HG03442 (cell line): ENCODE results near the gene CYREN.

Source experiments
- ATAC-seq: cut with Tn5 transposase; IDR thresholded peaks from one replicate; pipeline ENCODE4 v1.9.1; 2021; ENCODE audit warnings: mild to moderate bottlenecking, moderate library complexity; ENCODE audit not compliant: unreplicated experiment

Gene CYREN

GRCh38 chr7:135197906-135198655, 27.6 kb upstream of the CYREN start:
- ATAC-seq: no peak

GRCh38 chr7:135197343-135197742, 26.8 kb upstream of the CYREN start:
- no peak for ATAC-seq

- no peak for ATAC-seq
These were observed 25.6 kb upstream of the CYREN start for GRCh38 chr7:135195968-135196629.

GRCh38 chr7:135195156-135195555, 24.6 kb upstream of the CYREN start:
- ATAC-seq: no peak

DNA sequence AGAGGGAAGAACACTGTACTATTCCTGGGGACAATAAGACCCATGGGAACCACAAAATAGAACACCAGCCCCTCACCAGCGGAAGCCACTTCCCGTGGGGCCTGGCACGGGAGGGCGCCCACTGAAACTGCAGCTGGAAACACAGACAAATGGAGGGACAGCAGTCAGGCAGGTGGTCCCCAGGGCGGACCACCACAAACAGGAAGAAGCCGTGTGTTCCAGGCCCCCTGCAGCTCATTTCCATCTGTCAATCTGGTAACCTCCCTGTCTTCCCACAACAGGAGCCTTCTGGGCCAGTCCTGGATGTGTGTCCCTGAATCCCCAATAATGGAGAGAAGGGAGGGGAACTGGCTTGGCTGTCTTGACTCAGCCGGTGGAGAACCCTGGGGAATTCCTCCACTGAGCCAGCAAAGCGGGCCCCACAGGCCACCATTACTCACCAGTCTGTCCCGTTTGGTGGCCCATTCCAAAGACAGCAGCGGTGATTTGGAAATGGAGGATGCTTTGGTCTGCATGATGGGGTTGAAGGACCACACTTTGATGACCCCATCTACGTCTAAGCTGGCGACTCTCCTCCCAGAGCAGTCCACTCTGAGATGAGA, 24.1 kb upstream of the CYREN start:
- ATAC-seq: no peak

GRCh38 chr7:135193615-135194081, 23.1 kb upstream of the CYREN start:
- no peak for ATAC-seq

DNA sequence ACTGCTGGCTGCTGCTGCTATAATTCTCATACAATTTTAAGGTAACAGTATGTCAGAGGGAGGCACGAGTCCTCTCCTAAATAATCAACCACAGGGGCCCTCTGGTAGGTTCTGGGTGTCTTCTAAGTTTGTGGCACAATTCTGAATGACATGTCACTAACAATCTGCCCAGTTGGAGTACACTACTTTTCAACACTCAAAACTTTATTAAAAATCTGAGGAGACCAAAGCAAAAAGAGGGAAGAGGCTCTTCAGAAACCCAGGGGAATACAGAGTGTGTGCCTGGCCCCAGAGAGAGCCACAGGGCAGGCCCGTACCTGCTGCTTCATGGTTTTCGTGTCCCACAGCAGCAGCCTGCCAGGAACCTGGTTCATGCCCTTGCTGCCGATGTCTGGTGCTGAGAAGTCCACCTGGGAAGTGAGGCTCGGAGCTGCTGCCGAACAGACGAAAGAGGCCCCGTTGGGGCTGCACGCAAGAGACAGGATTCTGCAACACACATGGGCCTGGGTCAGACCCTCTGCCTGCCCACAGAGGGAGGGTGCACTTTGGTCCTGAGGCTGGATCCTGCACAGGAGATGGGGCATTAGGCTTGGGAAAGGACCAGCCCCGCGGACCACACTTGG, 22.5 kb upstream of the CYREN start:
- no peak for ATAC-seq

DNA sequence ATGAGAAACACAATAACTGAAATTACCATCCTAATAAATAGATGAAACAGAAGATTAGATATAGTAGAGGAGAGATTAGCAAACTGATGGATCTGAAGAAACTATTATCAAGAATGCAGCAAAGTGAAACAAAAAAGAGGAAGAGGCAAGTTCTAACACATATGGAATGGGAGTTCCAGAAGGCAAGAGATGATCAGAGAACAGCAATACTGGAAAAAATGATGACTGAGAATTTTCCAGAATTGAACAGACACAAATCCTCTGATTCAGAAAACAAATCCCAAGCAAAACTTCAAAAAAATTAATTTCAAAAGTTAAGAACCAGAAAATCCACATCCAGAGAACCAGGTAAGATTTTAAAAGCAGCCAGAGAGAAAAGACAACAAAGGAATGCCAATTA, 20.2 kb upstream of the CYREN start:
- no peak for ATAC-seq

DNA sequence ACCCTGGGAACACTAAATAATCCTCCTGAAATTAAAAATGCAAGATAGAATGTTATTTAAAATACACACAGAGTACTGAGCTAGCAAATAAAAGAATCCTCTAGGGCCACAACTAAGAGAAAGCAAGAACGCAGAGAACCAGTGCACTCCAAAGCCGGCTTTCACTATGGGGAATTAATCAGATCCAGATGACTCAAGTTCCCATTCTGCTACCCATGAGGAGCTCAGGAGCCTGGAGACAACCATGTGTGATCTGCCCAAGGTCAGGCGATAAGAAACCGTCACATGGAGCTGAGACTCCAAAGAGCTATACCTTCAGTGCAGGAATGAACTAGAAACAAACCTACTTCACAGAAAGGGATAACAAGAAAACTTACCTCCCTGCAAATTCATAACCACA, 19.5 kb upstream of the CYREN start:
- ATAC-seq: no peak

GRCh38 chr7:135189221-135189662, 18.7 kb upstream of the CYREN start:
- ATAC-seq: no peak

DNA sequence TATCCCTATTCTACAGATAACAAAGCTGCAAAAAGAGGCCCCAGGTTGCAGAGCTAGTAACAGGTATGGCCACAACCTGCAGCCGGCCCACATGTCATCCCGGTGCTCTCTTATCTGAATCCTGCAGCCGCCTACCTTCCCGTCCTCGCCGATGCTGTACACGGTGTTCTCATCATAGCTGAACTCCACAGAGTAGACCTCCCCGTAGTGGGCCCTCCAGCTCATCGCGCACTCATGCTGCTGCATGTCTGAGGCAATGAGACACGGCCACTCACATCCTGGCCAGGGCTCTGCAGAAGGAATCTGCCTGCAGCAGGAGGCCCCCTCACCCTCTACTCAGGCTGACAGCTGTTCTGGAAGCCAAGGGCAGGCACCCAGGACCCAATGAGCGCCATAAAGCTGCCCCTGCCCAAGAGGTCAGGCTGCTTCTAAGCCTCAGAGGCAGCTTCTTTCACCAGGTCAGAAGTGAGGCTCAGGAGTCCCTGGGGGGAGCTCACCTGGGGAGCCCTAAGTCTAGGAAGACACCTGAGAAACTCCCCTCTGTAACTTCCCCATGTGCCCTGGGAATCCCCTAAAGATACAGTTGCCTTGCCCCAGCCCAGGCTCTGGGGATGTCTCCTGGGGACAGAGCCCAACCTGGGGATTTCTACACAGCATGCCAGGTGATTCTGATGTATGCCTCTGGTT, 17.9 kb upstream of the CYREN start:
- ATAC-seq: peak; percentile 32

- ATAC-seq: peak; percentile 58
These were observed 16.3 kb upstream of the CYREN start for GRCh38 chr7:135186841-135187253.

DNA sequence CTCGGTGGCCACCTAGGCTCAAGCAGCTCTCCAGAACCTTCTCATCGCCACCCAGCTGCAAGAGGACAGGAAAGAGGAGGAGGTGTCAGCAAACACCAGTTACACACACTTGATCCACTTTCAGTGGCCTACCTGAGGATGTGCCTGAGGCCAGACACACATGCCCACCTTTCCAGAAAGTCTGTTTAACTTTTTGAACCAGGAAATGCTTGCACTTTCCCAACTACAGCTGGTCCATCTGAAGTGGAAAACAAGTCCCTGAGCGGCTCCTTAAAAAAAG, 15.7 kb upstream of the CYREN start:
- ATAC-seq: no peak

- no peak for ATAC-seq
These were observed 15.2 kb upstream of the CYREN start for GRCh38 chr7:135185471-135186260.

GRCh38 chr7:135184254-135184841, 13.8 kb upstream of the CYREN start:
- no peak for ATAC-seq

GRCh38 chr7:135183478-135183877, 13.0 kb upstream of the CYREN start:
- ATAC-seq: no peak

GRCh38 chr7:135181929-135182678, 11.6 kb upstream of the CYREN start:
- ATAC-seq: no peak

- ATAC-seq: no peak
These were observed 10.9 kb upstream of the CYREN start for GRCh38 chr7:135181261-135181928.

GRCh38 chr7:135180122-135180521, 9.6 kb upstream of the CYREN start:
- ATAC-seq: no peak
